HG03045 (cell line): Measurements from ENCODE around the gene TBL1XR1.

ENCODE experiments used
- ATAC-seq: cut with Tn5 transposase; IDR thresholded peaks from one replicate; pipeline ENCODE4 v1.9.1; 2021; ENCODE audit warnings: mild to moderate bottlenecking, moderate library complexity; ENCODE audit not compliant: unreplicated experiment

The TBL1XR1 gene

GRCh38 chr3:176970770-176971169 lies 226.5 kb downstream of the TBL1XR1 start:
- no peak for ATAC-seq

DNA sequence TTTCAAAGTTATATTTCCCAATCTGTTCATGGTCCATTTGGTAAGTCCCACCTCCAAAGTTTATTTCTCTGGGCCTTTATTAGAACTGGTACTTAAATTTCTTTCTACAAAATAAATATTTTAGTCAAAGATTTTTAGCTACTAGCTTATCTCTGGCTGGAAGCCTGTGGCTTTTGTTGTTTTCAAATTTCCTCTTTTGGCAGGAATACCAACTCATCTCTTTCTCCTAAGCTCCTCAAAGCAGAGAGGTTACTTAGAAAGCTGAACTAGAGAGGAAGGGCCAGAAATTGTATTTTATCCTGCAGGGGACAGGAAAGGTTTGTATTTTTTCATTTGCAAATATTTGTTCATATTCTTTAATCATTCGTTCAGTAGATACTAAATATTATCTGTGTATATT lies 227.8 kb downstream of the TBL1XR1 start:
- no peak for ATAC-seq
